Activated naive CD8-positive, alpha-beta T cell treated with anti-CD3 and anti-CD28 coated beads for 36 hours (primary cell): ENCODE measurements around the gene SOCS7. TPM values are rescaled to one million over a fixed set of nuclear protein-coding genes. Genes with fewer than 3 reads are reported as not detected.

Experiments
- DNase-seq: peaks from one replicate; pipeline ENCODE4 v3.0.0; 2021
- H3K27ac Mint-ChIP-seq: one replicate; pipeline ENCODE4 v1.8.0; 2022; ENCODE audit warnings: mild to moderate bottlenecking, moderate library complexity, mixed read lengths
- H3K27me3 Mint-ChIP-seq: one replicate; pipeline ENCODE4 v1.8.0; 2022; ENCODE audit warnings: mild to moderate bottlenecking, mixed read lengths
- H3K36me3 Mint-ChIP-seq: one replicate; pipeline ENCODE4 v1.8.0; 2021; ENCODE audit warnings: mild to moderate bottlenecking, mixed read lengths
- H3K4me1 Mint-ChIP-seq: one replicate; pipeline ENCODE4 v1.8.0; 2021; ENCODE audit warnings: mixed read lengths
- H3K4me3 Mint-ChIP-seq: one replicate; pipeline ENCODE4 v1.8.0; 2022; ENCODE audit warnings: mild to moderate bottlenecking, moderate library complexity, mixed read lengths
- H3K9me3 Mint-ChIP-seq: one replicate; pipeline ENCODE4 v1.8.0; 2022; ENCODE audit warnings: mixed read lengths
- total RNA-seq, 2 experiments: library from RNA; stranded (reverse); gene quantifications; one replicate each; pipeline ENCODE4 v1.2.3, GENCODE V29; 2021

The SOCS7 gene
- total RNA-seq, 2 experiments from 2014 or later: 17.3 to 18.2 TPM

GRCh38 chr17:38450557-38451029 is 98.9 kb downstream of the SOCS7 start:
- Mint-ChIP-seq H3K4me3 (no peak overlapping the region), H3K27ac (no peak overlapping the region), H3K27me3 (peaks cover 40% of the 10 kb centered on the region), H3K9me3 (no peaks in the 10 kb centered on the region), H3K36me3 (no peaks in the 10 kb centered on the region), H3K4me1 (peaks cover 13% of the 10 kb centered on the region)
- DNase-seq: no peak

- Mint-ChIP-seq H3K9me3 (no peaks in the 10 kb centered on the region), H3K36me3 (no peaks in the 10 kb centered on the region), H3K27ac (no peak overlapping the region), H3K4me3 (no peak overlapping the region), H3K4me1 (peaks cover 13% of the 10 kb centered on the region), H3K27me3 (peaks cover 41% of the 10 kb centered on the region)
- no peak for DNase-seq
Measured at GRCh38 chr17:38451030-38451839, 99.6 kb downstream of the SOCS7 start.

- Mint-ChIP-seq H3K27ac (no peak overlapping the region), H3K9me3 (no peaks in the 10 kb centered on the region), H3K4me1 (peaks cover 13% of the 10 kb centered on the region), H3K27me3 (peaks cover 46% of the 10 kb centered on the region), H3K4me3 (no peak overlapping the region), H3K36me3 (no peaks in the 10 kb centered on the region)
- no peak for DNase-seq
Measured at GRCh38 chr17:38451840-38452529, 100.3 kb downstream of the SOCS7 start.

GRCh38 chr17:38452719-38453118 is 101.1 kb downstream of the SOCS7 start:
- Mint-ChIP-seq H3K27ac (no peak overlapping the region), H3K4me1 (peaks cover 13% of the 10 kb centered on the region), H3K4me3 (no peak overlapping the region), H3K27me3 (peaks cover 52% of the 10 kb centered on the region), H3K36me3 (no peaks in the 10 kb centered on the region), H3K9me3 (no peaks in the 10 kb centered on the region)
- no peak for DNase-seq

- no peak overlapping the region for H3K4me3 Mint-ChIP-seq
Measured at GRCh38 chr17:38453951-38454421, 102.3 kb downstream of the SOCS7 start.

GRCh38 chr17:38454532-38454931 is 102.9 kb downstream of the SOCS7 start:
- DNase-seq: no peak
- Mint-ChIP-seq H3K27me3 (peaks cover 49% of the 10 kb centered on the region), H3K36me3 (no peaks in the 10 kb centered on the region), H3K9me3 (no peaks in the 10 kb centered on the region), H3K4me3 (no peak overlapping the region), H3K27ac (no peak overlapping the region), H3K4me1 (peaks cover 13% of the 10 kb centered on the region)

More at GRCh38 chr17:38453951-38454421, 102.3 kb downstream of the SOCS7 start:
- Mint-ChIP-seq H3K9me3 (no peaks in the 10 kb centered on the region), H3K36me3 (no peaks in the 10 kb centered on the region), H3K4me1 (peaks cover 13% of the 10 kb centered on the region), H3K27ac (no peak overlapping the region), H3K27me3 (peaks cover 52% of the 10 kb centered on the region)
- no peak for DNase-seq

Other genes starting within 250 kb of the SOCS7 start
- gene TBC1D3E, start 223.9 kb upstream of the SOCS7 start, total RNA-seq: not detected
- gene TBC1D3, start 159.3 kb upstream of the SOCS7 start, total RNA-seq: not detected
- gene MRPL45, start 54.7 kb upstream of the SOCS7 start, total RNA-seq: 10 to 100 TPM; 69.7 to 70.8 TPM
- under 1 TPM; 0.23 to 0.34 TPM for gene GPR179, start 7.9 kb upstream of the SOCS7 start, total RNA-seq
- gene ARHGAP23, start 76.6 kb downstream of the SOCS7 start, total RNA-seq: under 1 TPM; 0.08 to 0.66 TPM